Measurements from ENCODE around the gene RHOT2. TPM values are rescaled to one million over a fixed set of nuclear protein-coding genes. Genes with fewer than 3 reads are reported as not detected.

Gene RHOT2
- total and polyA plus RNA-seq, 2 of the 8 experiments (the other 6 are each of a cell fraction or from before 2014, with no cell fraction given): 149 to 194 TPM

- Histone ChIP-seq H3K9me3 (ENCODE audit: insufficient read depth in 2 of 2, low read depth in 1 of 2, low read length in 1 of 2) (no peaks in the 10 kb centered on the region), H3K4ac (replicated peaks; ENCODE audit: insufficient read length, low read depth, low read length) (no peak overlapping the region), H3K4me2 (ENCODE audit: insufficient read depth in 1 of 2, low read depth in 2 of 2, low read length in 2 of 2) (peak overlapping the region in 1 of 2 experiments; percentile 36; a peak in 1 of 4 replicates), H4K20me1 (replicated peaks in 1 of 2; ENCODE audit: control insufficient read depth in 1 of 2, insufficient read depth in 2 of 2, low read length in 2 of 2) (no peaks in the 10 kb centered on the region), H4K8ac (ENCODE audit: extremely low read depth, insufficient read depth, low read length) (peak overlapping the region; percentile 85), H2BK12ac (ENCODE audit: low read depth, low read length) (no peak overlapping the region), H3K23ac (ENCODE audit: insufficient read length) (no peak overlapping the region), H3K9ac (replicated peaks in 1 of 4; ENCODE audit: extremely low read depth in 1 of 4, low read depth in 3 of 4, low read length in 3 of 4) (no peak overlapping the region), H3K79me1 (ENCODE audit: low read depth, low read length) (no peaks in the 10 kb centered on the region), H4K91ac (replicated peaks; ENCODE audit: insufficient read length, low read length) (no peak overlapping the region), H3K36me3 (ENCODE audit: control insufficient read depth in 2 of 4, insufficient read depth in 4 of 4, low read length in 3 of 4) (peaks cover 0 to 31% (median 1%) of the 10 kb centered on the region in 4 experiments; a peak in 3 of 8 replicates), H3K18ac (ENCODE audit: extremely low read depth, low read length) (no peak overlapping the region), H3K23me2 (ENCODE audit: low read depth, low read length) (no peaks in the 10 kb centered on the region), H3K27me3 (replicated peaks in 1 of 4; ENCODE audit: control insufficient read depth in 3 of 4, extremely low read depth in 1 of 4, insufficient read depth in 3 of 4, low read length in 3 of 4) (no peaks in the 10 kb centered on the region), H3K4me3 (ENCODE audit: extremely low read depth in 1 of 4, insufficient read depth in 2 of 4, low read depth in 3 of 4, low read length in 4 of 4) (no peak overlapping the region), H2BK5ac (ENCODE audit: low read depth, low read length) (0 out of 2 replicates have a peak overlapping the region, but pooled peaks have one; percentile 41), H3K14ac (ENCODE audit: insufficient read length) (no peak overlapping the region), H2BK15ac (ENCODE audit: low read length) (peak overlapping the region; percentile 81; the same call in 1 of the 2 replicates), H2AFZ (ENCODE audit: low read length) (no peak overlapping the region; the same call in 1 of the 2 replicates), H2BK120ac (replicated peaks; ENCODE audit: low read depth, low read length) (no peak overlapping the region), H3K4me1 (replicated peaks in 1 of 4; ENCODE audit: control insufficient read depth in 3 of 4, insufficient read depth in 4 of 4, low read length in 3 of 4) (peaks cover 0 to 8% (median 1%) of the 10 kb centered on the region in 4 experiments; a peak in 4 of 7 replicates), H3K56ac (replicated peaks; ENCODE audit: insufficient read length, low read depth, low read length) (no peak overlapping the region), H3K27ac (ENCODE audit: low read depth, low read length) (no peak overlapping the region), H3K79me2 (ENCODE audit: control insufficient read depth in 1 of 2, insufficient read depth in 2 of 2, low read length in 2 of 2) (no peaks in the 10 kb centered on the region), H2AK5ac (ENCODE audit: low read depth, low read length) (no peak overlapping the region), H2BK20ac (ENCODE audit: low read length) (no peak overlapping the region), H4K5ac (ENCODE audit: insufficient read length, low read depth, low read length) (no peak overlapping the region)
- FAIRE-seq (no peak), DNase-seq (ENCODE audit: low read depth in 1 of 2, low spot score in 2 of 2) (no peak)
- ChIA-PET CTCF (ENCODE audit: partially characterized antibody) (interaction anchor here (0.6 to 11.3 kb wide), 14 partner anchors 9 to 85 kb away, joined by 3 to 104 read pairs (median 5); partner anchors contain the start of genes METTL26, RHBDL1 and WDR90), POLR2A (ENCODE audit: partially characterized antibody) (interaction anchor here (0.7 to 17.4 kb wide), 7 partner anchors 10 to 73 kb away, joined by 3 to 214 read pairs (median 6); partner anchors contain the start of genes JMJD8, RHBDL1, STUB1 and WDR90)
- WGBS, 2 experiments (ENCODE audit: extremely low coverage in 1 of 2, insufficient coverage in 1 of 2, insufficient read length in 1 of 2, insufficient replicate concordance in 2 of 2, low coverage in 1 of 2, low lambda C conversion rate in 2 of 2, missing lambda C conversion rate in 1 of 2): 67% methylated on average over 2 of the region's 6 CpGs; no CpG with 5 or more reads in 1 of the 2 experiments
- TF ChIP-seq SP2 (IDR thresholded peaks at IDR 0.05; ENCODE audit: low read length) (no peak), JUN (IDR thresholded peaks at IDR 0.05; ENCODE audit: low read depth, low read length) (no peak), KDM4A (IDR thresholded peaks at IDR 0.05; ENCODE audit: low read depth, low read length, severe bottlenecking) (no peak), CTBP2 (IDR thresholded peaks at IDR 0.05; ENCODE audit: borderline replicate concordance, insufficient read depth, insufficient read length, low read length) (no peak), CBX5 (IDR thresholded peaks at IDR 0.05; ENCODE audit: low read depth, low read length) (no peak), SAP30 (IDR thresholded peaks at IDR 0.05; ENCODE audit: insufficient read depth, insufficient replicate concordance, low read length) (no peak), POU5F1 (IDR thresholded peaks at IDR 0.05; ENCODE audit: low read depth, low read length) (no peak), KDM5A (IDR thresholded peaks at IDR 0.05; ENCODE audit: low read length) (no peak)
Measured at GRCh38 chr16:660132-660458, 7.8 kb upstream of the RHOT2 start.

All from H1 (cell line).